GM13976 (cell line): ENCODE measurements around the gene IL4R.
"Not testable (repeated sequence)": the region's sequence is repeated elsewhere in the genome, so short reads cannot be mapped to it uniquely, and the experiment has no call there.

Experiments
- DNase-seq: peaks from one replicate; pipeline ENCODE4 v3.0.0; 2012; ENCODE audit warnings: low spot score
- in situ Hi-C: fragments of 300-500 bp; cut with MboI; formaldehyde crosslinking; loops from one replicate; pipeline ENCODE4 v1.12.0; 2022; ENCODE audit warnings: low sequenced_read_pairs, mixed read lengths, inconsistent platforms; ENCODE audit not compliant: unreplicated experiment
- TF ChIP-seq, protein P1 (sequence below): IDR thresholded peaks from 2 replicates; pipeline ENCODE4 v1.5.1; 2012; ENCODE audit warnings: borderline replicate concordance, mild to moderate bottlenecking; ENCODE audit not compliant: insufficient read depth; ENCODE audit errors: extremely low read depth, missing control alignments, control extremely low read depth

IL4R gene

GRCh38 chr16:27269300-27270150 is 44.2 kb upstream of the IL4R start:
- TF ChIP-seq, protein P1, sequence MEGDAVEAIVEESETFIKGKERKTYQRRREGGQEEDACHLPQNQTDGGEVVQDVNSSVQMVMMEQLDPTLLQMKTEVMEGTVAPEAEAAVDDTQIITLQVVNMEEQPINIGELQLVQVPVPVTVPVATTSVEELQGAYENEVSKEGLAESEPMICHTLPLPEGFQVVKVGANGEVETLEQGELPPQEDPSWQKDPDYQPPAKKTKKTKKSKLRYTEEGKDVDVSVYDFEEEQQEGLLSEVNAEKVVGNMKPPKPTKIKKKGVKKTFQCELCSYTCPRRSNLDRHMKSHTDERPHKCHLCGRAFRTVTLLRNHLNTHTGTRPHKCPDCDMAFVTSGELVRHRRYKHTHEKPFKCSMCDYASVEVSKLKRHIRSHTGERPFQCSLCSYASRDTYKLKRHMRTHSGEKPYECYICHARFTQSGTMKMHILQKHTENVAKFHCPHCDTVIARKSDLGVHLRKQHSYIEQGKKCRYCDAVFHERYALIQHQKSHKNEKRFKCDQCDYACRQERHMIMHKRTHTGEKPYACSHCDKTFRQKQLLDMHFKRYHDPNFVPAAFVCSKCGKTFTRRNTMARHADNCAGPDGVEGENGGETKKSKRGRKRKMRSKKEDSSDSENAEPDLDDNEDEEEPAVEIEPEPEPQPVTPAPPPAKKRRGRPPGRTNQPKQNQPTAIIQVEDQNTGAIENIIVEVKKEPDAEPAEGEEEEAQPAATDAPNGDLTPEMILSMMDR = no peak
- in situ Hi-C loops = no loop called here
- DNase-seq = no peak

GRCh38 chr16:27270349-27270748 is 43.4 kb upstream of the IL4R start:
- in situ Hi-C loops = no loop called here
- TF ChIP-seq, protein P1 = no peak
- DNase-seq = no peak

GRCh38 chr16:27272076-27272475 is 41.7 kb upstream of the IL4R start:
- DNase-seq = no peak
- TF ChIP-seq, protein P1 = no peak
- in situ Hi-C loops = no loop called here

- DNase-seq, in situ Hi-C loops: not testable (repeated sequence)
Measured at GRCh38 chr16:27272697-27273096, 41.1 kb upstream of the IL4R start.

DNA sequence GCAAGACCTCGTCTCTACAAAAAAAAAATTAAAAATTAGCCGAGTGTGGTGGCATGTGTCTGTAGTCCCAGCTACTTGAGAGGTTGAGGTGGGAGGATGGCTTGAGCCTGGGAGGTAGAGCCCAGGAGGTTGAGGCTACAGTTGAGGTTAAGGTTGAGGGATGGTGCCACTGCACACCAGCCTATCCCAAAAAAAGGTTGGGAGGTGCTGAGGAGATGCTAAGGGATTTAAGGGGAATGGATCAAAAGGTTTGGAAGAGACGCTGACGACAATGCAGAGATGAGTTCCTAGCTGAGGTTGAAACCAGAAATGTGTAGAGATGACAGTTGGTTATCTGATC is 40.5 kb upstream of the IL4R start:
- in situ Hi-C loops = no loop called here
- TF ChIP-seq, protein P1 = no peak
- no peak for DNase-seq

- in situ Hi-C loops = no loop called here
Measured at GRCh38 chr16:27273670-27274423, 39.9 kb upstream of the IL4R start.

GRCh38 chr16:27274424-27274874 is 39.3 kb upstream of the IL4R start:
- in situ Hi-C loops = not testable (repeated sequence)

More at GRCh38 chr16:27273670-27274423, 39.9 kb upstream of the IL4R start:
- no peak for DNase-seq
- TF ChIP-seq, protein P1 = no peak

More at GRCh38 chr16:27274424-27274874, 39.3 kb upstream of the IL4R start:
- DNase-seq = not testable (repeated sequence)
